Endodermal cell (in vitro differentiated cells): ENCODE measurements around the gene SMC1B. TPM values are rescaled to one million over a fixed set of nuclear protein-coding genes. Genes with fewer than 3 reads are reported as not detected.

Experiments
- DNase-seq: peaks from one replicate; pipeline ENCODE4 v3.0.0-alpha.2; 2017
- H3K27ac ChIP-seq: 2 replicates; pipeline ENCODE4 v1.5.1; 2013; ENCODE audit warnings: mild to moderate bottlenecking, low read depth, low read length, moderate library complexity
- H3K27me3 ChIP-seq: 2 replicates; pipeline ENCODE4 v1.6.1; 2013; ENCODE audit warnings: mild to moderate bottlenecking, low read length, moderate library complexity; ENCODE audit not compliant: insufficient read depth, control insufficient read depth, poor library complexity, severe bottlenecking
- H3K36me3 ChIP-seq: 2 replicates; pipeline ENCODE4 v1.7.0; 2013; ENCODE audit warnings: mild to moderate bottlenecking, low read length, moderate library complexity; ENCODE audit not compliant: control insufficient read depth, insufficient read depth
- H3K4me1 ChIP-seq: one replicate; pipeline ENCODE4 v1.7.0; 2013; ENCODE audit warnings: low read length; ENCODE audit not compliant: control insufficient read depth, insufficient read depth
- H3K4me3 ChIP-seq: 2 replicates; pipeline ENCODE4 v1.5.1; 2013; ENCODE audit warnings: mild to moderate bottlenecking, low read length, moderate library complexity
- H3K9ac ChIP-seq: 2 replicates; pipeline ENCODE4 v1.6.1; 2013; ENCODE audit warnings: mild to moderate bottlenecking, low read length, moderate library complexity; ENCODE audit not compliant: poor library complexity, severe bottlenecking; ENCODE audit errors: extremely low read depth
- H3K9me3 ChIP-seq: 2 replicates; pipeline ENCODE4 v1.6.1; 2013; ENCODE audit warnings: mild to moderate bottlenecking, low read length, moderate library complexity; ENCODE audit not compliant: control insufficient read depth
- H3K27ac Mint-ChIP-seq: 2 replicates; pipeline ENCODE4 v1.8.0; 2020; ENCODE audit warnings: mixed read lengths
- H3K27me3 Mint-ChIP-seq: 2 replicates; pipeline ENCODE4 v1.8.0; 2021; ENCODE audit warnings: mild to moderate bottlenecking, mixed read lengths; ENCODE audit not compliant: insufficient read depth
- H3K36me3 Mint-ChIP-seq: 2 replicates; pipeline ENCODE4 v1.8.0; 2020; ENCODE audit warnings: low read depth, mixed read lengths
- H3K4me1 Mint-ChIP-seq: 2 replicates; pipeline ENCODE4 v1.8.0; 2020; ENCODE audit warnings: mixed read lengths
- H3K4me3 Mint-ChIP-seq: 2 replicates; pipeline ENCODE4 v1.8.0; 2020; ENCODE audit warnings: mild to moderate bottlenecking, moderate library complexity, mixed read lengths
- H3K9me3 Mint-ChIP-seq: 2 replicates; pipeline ENCODE4 v1.8.0; 2020; ENCODE audit warnings: mild to moderate bottlenecking, mixed read lengths
- CTCF ChIP-seq: fragments of 200-600 bp; sonication (generic); conservative IDR thresholded peaks from 2 replicates; pipeline ENCODE4 v1.5.0; 2021; ENCODE audit warnings: antibody characterized with exemption, mild to moderate bottlenecking
- WGBS, 2 experiments: methylation state at CpG; one replicate each; pipeline versions ENCODE4 v1.1.5 to v1.1.7; 2013; ENCODE audit warnings: missing lambda C conversion rate in 2 of 2, mixed read lengths in 1 of 2; ENCODE audit not compliant: insufficient coverage in 1 of 2, insufficient read length in 1 of 2; 5-methylcytosine and 5-hydroxymethylcytosine counted together
- total RNA-seq, 2 donors: library from RNA; stranded (reverse); fragmentation: NEBNext Ultra II Directional in 1 of 2; extraction: Animal tissue kit (Norgen Biotek cat#: 25700) in 1 of 2; gene quantifications; 2 replicates in 1 of 2; 3 replicates in 1 of 2; pipeline ENCODE4 v1.2.1, GENCODE V29; 2021

SMC1B gene
- total RNA-seq, 2 donors from 2014 or later: 0.11 TPM; not detected in 1

GRCh38 chr22:45420011-45420410 lies 6.6 kb upstream of the SMC1B start:
- peaks cover 4% of the 10 kb centered on the region for H3K9me3 ChIP-seq
- no peak for DNase-seq
- H3K4me3 ChIP-seq: no peak overlapping the region
- Mint-ChIP-seq H3K27me3 (peaks cover 2% of the 10 kb centered on the region), H3K36me3 (peaks cover 26% of the 10 kb centered on the region), H3K27ac (no peak overlapping the region), H3K4me1 (no peaks in the 10 kb centered on the region), H3K4me3 (no peak overlapping the region), H3K9me3 (peaks cover 6% of the 10 kb centered on the region)
- H3K4me1 ChIP-seq: no peaks in the 10 kb centered on the region
- H3K9ac ChIP-seq: no peak overlapping the region
- WGBS, 2 experiments: 83 to 85% methylated on average over 4 of the region's 4 CpGs
- H3K36me3 ChIP-seq: peaks cover 5% of the 10 kb centered on the region
- TF ChIP-seq CTCF: no peak
- no peaks in the 10 kb centered on the region for H3K27me3 ChIP-seq
- H3K27ac ChIP-seq: no peak overlapping the region

GRCh38 chr22:45418770-45419138 lies 5.4 kb upstream of the SMC1B start:
- no peak for TF ChIP-seq CTCF
- peaks cover 6% of the 10 kb centered on the region for H3K9me3 Mint-ChIP-seq
- no peak overlapping the region for H3K9ac ChIP-seq
- no peak overlapping the region for H3K27ac ChIP-seq
- H3K4me1 ChIP-seq: no peaks in the 10 kb centered on the region
- H3K36me3 ChIP-seq: peaks cover 5% of the 10 kb centered on the region
- H3K9me3 ChIP-seq: peaks cover 4% of the 10 kb centered on the region
- H3K27ac Mint-ChIP-seq: no peak overlapping the region
- H3K4me3 ChIP-seq: no peak overlapping the region
- no peak for DNase-seq
- no peak overlapping the region for H3K4me3 Mint-ChIP-seq
- H3K36me3 Mint-ChIP-seq: peaks cover 26% of the 10 kb centered on the region
- H3K27me3 ChIP-seq: peaks cover 5% of the 10 kb centered on the region
- no peaks in the 10 kb centered on the region for H3K4me1 Mint-ChIP-seq
- H3K27me3 Mint-ChIP-seq: peaks cover 12% of the 10 kb centered on the region
- WGBS, 2 experiments: 97 to 98% methylated on average over 5 to 6 of the region's 6 CpGs

GRCh38 chr22:45418056-45418769 lies 4.8 kb upstream of the SMC1B start:
- peaks cover 6% of the 10 kb centered on the region for H3K9me3 Mint-ChIP-seq
- H3K27me3 Mint-ChIP-seq: peaks cover 16% of the 10 kb centered on the region
- no peaks in the 10 kb centered on the region for H3K4me1 Mint-ChIP-seq
- Histone ChIP-seq H3K36me3 (peaks cover 5% of the 10 kb centered on the region), H3K4me3 (no peak overlapping the region), H3K9ac (no peak overlapping the region), H3K9me3 (peaks cover 4% of the 10 kb centered on the region), H3K27ac (no peak overlapping the region), H3K4me1 (no peaks in the 10 kb centered on the region), H3K27me3 (peaks cover 7% of the 10 kb centered on the region)
- no peak for TF ChIP-seq CTCF
- peaks cover 26% of the 10 kb centered on the region for H3K36me3 Mint-ChIP-seq
- DNase-seq: no peak
- no peak overlapping the region for H3K27ac Mint-ChIP-seq
- 92 to 93% methylated on average over 8 to 16 of the region's 16 CpGs for WGBS, 2 experiments
- no peak overlapping the region for H3K4me3 Mint-ChIP-seq
